Endothelial cell (in vitro differentiated cells): ENCODE data around the gene PTPRS. TPM values are rescaled to one million over a fixed set of nuclear protein-coding genes. Genes with fewer than 3 reads are reported as not detected.
"Not testable (repeated sequence)": the region's sequence is repeated elsewhere in the genome, so short reads cannot be mapped to it uniquely, and the experiment has no call there.

Source experiments
- DNase-seq: peaks from one replicate; pipeline ENCODE4 v3.0.0; 2021; ENCODE audit warnings: low spot score
- H3K27ac Mint-ChIP-seq: one replicate; pipeline ENCODE4 v1.8.0; 2021; ENCODE audit warnings: mixed read lengths, inconsistent platforms; ENCODE audit not compliant: unreplicated experiment
- H3K27me3 Mint-ChIP-seq: one replicate; pipeline ENCODE4 v1.8.0; 2021; ENCODE audit warnings: mild to moderate bottlenecking, moderate library complexity, mixed read lengths, inconsistent platforms; ENCODE audit not compliant: unreplicated experiment
- H3K36me3 Mint-ChIP-seq: one replicate; pipeline ENCODE4 v1.8.0; 2021; ENCODE audit warnings: mild to moderate bottlenecking, low read depth, mixed read lengths, inconsistent platforms; ENCODE audit not compliant: unreplicated experiment
- H3K4me1 Mint-ChIP-seq: one replicate; pipeline ENCODE4 v1.8.0; 2021; ENCODE audit warnings: mild to moderate bottlenecking, mixed read lengths, inconsistent platforms; ENCODE audit not compliant: unreplicated experiment
- H3K4me3 Mint-ChIP-seq: one replicate; pipeline ENCODE4 v1.8.0; 2021; ENCODE audit warnings: mild to moderate bottlenecking, mixed read lengths, inconsistent platforms; ENCODE audit not compliant: unreplicated experiment
- H3K9me3 Mint-ChIP-seq: one replicate; pipeline ENCODE4 v1.8.0; 2021; ENCODE audit warnings: mixed read lengths, inconsistent platforms; ENCODE audit not compliant: unreplicated experiment
- total RNA-seq: library from RNA; stranded (reverse); fragmentation: NEBNext Ultra II Directional; extraction: Animal tissue kit (Norgen Biotek cat#: 25700); gene quantifications from one replicate; pipeline ENCODE4 v1.2.1, GENCODE V29; 2021; ENCODE audit not compliant: unreplicated experiment
- TF ChIP-seq, protein P1 (sequence below): fragments of 200-600 bp; sonication (generic); IDR thresholded peaks from one replicate; pipeline ENCODE4 v1.5.0; 2021; ENCODE audit warnings: antibody characterized with exemption; ENCODE audit not compliant: unreplicated experiment

The PTPRS gene
- total RNA-seq, 1 donor from 2014 or later, result 93.7 TPM

DNA sequence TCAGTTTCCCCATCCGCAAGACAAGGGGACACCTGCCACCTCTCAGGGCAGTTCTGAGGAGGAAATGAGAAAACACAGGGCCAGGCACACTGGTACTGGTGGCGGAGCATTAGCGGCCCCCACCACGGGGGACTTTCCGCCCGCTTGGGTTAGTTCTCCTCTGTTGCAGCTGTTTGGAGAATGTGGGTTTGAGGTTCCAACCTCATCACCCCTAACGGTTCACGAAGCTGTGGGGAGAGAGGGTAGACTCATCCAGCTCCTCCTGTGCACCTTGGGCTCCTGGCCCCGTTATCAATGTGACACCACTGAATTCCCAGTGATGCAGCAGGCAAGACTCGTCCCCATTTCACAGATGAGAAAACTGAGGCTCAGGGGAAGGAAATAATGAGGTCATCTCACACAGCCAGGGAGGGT lies 10.3 kb downstream of the PTPRS start:
- Mint-ChIP-seq H3K4me1 (peaks cover 8% of the 10 kb centered on the region), H3K27me3 (peaks cover 2% of the 10 kb centered on the region)

DNA sequence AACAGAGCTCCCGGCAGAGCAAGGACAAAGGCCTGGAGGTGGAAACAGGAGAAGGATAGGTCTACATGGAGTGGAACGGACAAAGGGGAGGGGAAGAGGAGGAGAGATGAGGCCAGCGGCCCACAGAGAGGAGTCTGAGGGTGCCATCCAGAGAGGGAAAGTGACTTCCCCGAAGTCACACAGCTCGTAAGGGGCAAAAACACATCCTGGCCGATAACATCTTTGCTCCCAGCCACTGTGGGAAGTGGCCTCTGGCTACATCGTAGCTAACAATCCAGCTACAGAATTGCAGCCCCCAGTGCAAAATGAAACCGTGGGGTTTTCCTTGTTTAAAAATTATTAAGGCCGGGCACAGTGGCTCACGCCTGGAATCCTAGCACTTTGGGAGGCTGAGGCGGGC lies 11.5 kb downstream of the PTPRS start:
- no peaks in the 10 kb centered on the region for H3K9me3 Mint-ChIP-seq
- DNase-seq, result no peak
- H3K4me3 Mint-ChIP-seq, result no peak overlapping the region
- TF ChIP-seq, protein P1, sequence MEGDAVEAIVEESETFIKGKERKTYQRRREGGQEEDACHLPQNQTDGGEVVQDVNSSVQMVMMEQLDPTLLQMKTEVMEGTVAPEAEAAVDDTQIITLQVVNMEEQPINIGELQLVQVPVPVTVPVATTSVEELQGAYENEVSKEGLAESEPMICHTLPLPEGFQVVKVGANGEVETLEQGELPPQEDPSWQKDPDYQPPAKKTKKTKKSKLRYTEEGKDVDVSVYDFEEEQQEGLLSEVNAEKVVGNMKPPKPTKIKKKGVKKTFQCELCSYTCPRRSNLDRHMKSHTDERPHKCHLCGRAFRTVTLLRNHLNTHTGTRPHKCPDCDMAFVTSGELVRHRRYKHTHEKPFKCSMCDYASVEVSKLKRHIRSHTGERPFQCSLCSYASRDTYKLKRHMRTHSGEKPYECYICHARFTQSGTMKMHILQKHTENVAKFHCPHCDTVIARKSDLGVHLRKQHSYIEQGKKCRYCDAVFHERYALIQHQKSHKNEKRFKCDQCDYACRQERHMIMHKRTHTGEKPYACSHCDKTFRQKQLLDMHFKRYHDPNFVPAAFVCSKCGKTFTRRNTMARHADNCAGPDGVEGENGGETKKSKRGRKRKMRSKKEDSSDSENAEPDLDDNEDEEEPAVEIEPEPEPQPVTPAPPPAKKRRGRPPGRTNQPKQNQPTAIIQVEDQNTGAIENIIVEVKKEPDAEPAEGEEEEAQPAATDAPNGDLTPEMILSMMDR, result no peak
- peaks cover 3% of the 10 kb centered on the region for H3K36me3 Mint-ChIP-seq
- H3K4me1 Mint-ChIP-seq, result peaks cover 4% of the 10 kb centered on the region
- H3K27me3 Mint-ChIP-seq, result peaks cover 2% of the 10 kb centered on the region
- H3K27ac Mint-ChIP-seq, result no peak overlapping the region

More for the DNA sequence above, 10.3 kb downstream of the PTPRS start:
- no peak overlapping the region for H3K4me3 Mint-ChIP-seq
- H3K36me3 Mint-ChIP-seq, result no peaks in the 10 kb centered on the region
- no peaks in the 10 kb centered on the region for H3K9me3 Mint-ChIP-seq
- H3K27ac Mint-ChIP-seq, result no peak overlapping the region
- TF ChIP-seq, protein P1, result no peak
- no peak for DNase-seq

DNA sequence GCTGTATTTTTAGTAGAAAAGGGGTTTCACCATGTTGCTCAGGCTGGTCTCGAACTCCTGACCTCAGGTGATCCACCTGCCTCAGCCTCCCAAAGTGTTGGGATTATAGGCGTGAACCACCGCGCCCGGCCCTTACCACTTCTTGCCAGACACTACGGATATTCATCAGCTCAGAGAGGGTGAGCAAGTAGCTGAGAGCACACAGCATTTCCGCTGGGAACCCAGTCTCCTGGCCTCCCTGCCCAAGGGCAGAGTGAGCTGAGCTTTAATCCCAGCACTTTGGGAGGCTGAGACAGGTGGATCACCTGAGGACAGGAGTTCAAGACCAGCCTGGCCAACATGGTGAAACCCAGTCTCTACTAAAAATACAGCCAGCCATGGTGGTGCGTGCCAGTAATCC lies 12.2 kb downstream of the PTPRS start:
- H3K36me3 Mint-ChIP-seq, H3K4me1 Mint-ChIP-seq, H3K27ac Mint-ChIP-seq, H3K27me3 Mint-ChIP-seq, H3K4me3 Mint-ChIP-seq, DNase-seq, H3K9me3 Mint-ChIP-seq: not testable (repeated sequence)

DNA sequence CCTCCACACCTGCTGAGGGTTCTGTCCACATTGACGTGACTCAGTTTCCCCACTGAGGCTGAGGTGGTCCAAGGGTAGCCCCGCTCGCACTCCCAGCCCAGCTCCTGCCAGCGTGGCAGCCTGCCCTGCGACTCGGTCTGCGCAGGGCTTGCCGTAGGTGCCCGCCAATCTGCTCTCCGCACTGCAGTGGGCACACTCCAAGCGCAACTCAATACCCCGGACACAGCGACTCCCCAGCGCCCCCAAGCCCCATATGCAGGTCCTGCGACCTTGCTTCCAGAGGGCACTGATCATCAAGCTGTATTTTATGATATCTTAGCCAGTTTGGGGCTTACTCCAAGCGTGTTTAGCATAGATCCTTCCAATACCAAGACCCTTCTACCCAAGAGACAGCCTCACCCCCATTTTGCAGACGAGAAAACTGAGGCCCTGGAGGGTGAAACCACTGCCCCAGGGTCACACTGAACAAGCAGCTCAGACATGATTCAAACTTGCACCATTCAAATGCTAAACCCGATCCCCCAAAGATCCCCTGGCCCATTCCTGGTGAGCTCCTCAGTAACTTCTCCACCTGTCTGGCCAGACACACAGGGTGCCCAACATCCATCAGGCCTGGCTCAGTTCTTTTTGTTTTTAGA lies 13.5 kb downstream of the PTPRS start:
- TF ChIP-seq, protein P1, result no peak
- Mint-ChIP-seq H3K27me3 (peaks cover 3% of the 10 kb centered on the region), H3K27ac (peak overlapping the region; percentile 52), H3K4me1 (peaks cover 4% of the 10 kb centered on the region), H3K9me3 (no peaks in the 10 kb centered on the region), H3K4me3 (no peak overlapping the region), H3K36me3 (peaks cover 8% of the 10 kb centered on the region)
- DNase-seq, result peak; percentile 17

DNA sequence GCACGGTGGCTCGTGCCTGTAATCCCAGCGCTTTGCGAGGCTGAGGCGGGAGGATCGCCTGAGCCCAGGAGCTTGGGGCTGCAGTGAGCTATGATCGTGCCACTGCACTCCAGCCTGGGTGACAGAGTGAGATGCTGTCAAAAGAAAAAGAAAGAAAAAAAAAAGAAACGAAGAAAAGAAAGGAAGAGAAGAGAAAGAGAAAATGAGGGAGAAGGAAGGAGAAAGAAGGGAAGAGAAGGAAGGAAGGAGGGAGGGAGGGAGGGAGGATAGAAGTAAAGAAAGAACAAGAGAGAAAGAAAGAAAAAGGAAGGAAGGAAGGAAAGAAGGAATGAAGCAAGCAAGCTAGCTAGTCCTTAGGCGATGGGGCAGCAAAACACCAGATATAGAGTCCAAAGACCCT lies 14.1 kb downstream of the PTPRS start:
- Mint-ChIP-seq H3K36me3 (peaks cover 8% of the 10 kb centered on the region), H3K27me3 (peaks cover 3% of the 10 kb centered on the region), H3K4me1 (peaks cover 4% of the 10 kb centered on the region), H3K4me3 (no peak overlapping the region), H3K9me3 (no peaks in the 10 kb centered on the region), H3K27ac (no peak overlapping the region)
- TF ChIP-seq, protein P1, result no peak
- no peak for DNase-seq
